ENCODE data around the gene ONECUT1.

ONECUT1 gene

GRCh38 chr15:52745326-52746161 is 44.6 kb downstream of the ONECUT1 start:
- Histone ChIP-seq H3K9me3 (ENCODE audit: insufficient read depth, low read depth, low read length) (no peaks in the 10 kb centered on the region), H3K4me3 (ENCODE audit: low read length) (peak overlapping the region; percentile 28), H3K9ac (ENCODE audit: low read depth, low read length) (peak overlapping the region; percentile 62), H3K27me3 (ENCODE audit: insufficient read depth, low read length) (no peaks in the 10 kb centered on the region), H3K4me1 (ENCODE audit: insufficient read depth, low read length) (peaks cover 40% of the 10 kb centered on the region), H3K36me3 (ENCODE audit: insufficient read depth, low read length) (no peaks in the 10 kb centered on the region), H3K27ac (ENCODE audit: low read depth, low read length) (peak overlapping the region; percentile 93)
- WGBS = 40% methylated on average over 10 of the region's 12 CpGs

GRCh38 chr15:52738311-52738710 is 51.8 kb downstream of the ONECUT1 start:
- no peak overlapping the region for H3K4me3 ChIP-seq (ENCODE audit: low read length)
- H3K9me3 ChIP-seq (ENCODE audit: insufficient read depth, low read depth, low read length) = no peaks in the 10 kb centered on the region
- H3K4me1 ChIP-seq (ENCODE audit: insufficient read depth, low read length) = peaks cover 7% of the 10 kb centered on the region
- H3K27me3 ChIP-seq (ENCODE audit: insufficient read depth, low read length) = no peaks in the 10 kb centered on the region
- no peak overlapping the region for H3K27ac ChIP-seq (ENCODE audit: low read depth, low read length)
- 90% methylated on average over 4 of the region's 4 CpGs for WGBS
- no peak overlapping the region for H3K9ac ChIP-seq (ENCODE audit: low read depth, low read length)
- H3K36me3 ChIP-seq (ENCODE audit: insufficient read depth, low read length) = no peaks in the 10 kb centered on the region

GRCh38 chr15:52737720-52738119 is 52.4 kb downstream of the ONECUT1 start:
- H3K9me3 ChIP-seq (ENCODE audit: insufficient read depth, low read depth, low read length) = no peaks in the 10 kb centered on the region
- 85% methylated on average over 3 of the region's 3 CpGs for WGBS
- peaks cover 8% of the 10 kb centered on the region for H3K4me1 ChIP-seq (ENCODE audit: insufficient read depth, low read length)
- no peak overlapping the region for H3K9ac ChIP-seq (ENCODE audit: low read depth, low read length)
- no peak overlapping the region for H3K27ac ChIP-seq (ENCODE audit: low read depth, low read length)
- H3K27me3 ChIP-seq (ENCODE audit: insufficient read depth, low read length) = no peaks in the 10 kb centered on the region
- no peak overlapping the region for H3K4me3 ChIP-seq (ENCODE audit: low read length)
- H3K36me3 ChIP-seq (ENCODE audit: insufficient read depth, low read length) = no peaks in the 10 kb centered on the region

GRCh38 chr15:52735231-52736089 is 54.7 kb downstream of the ONECUT1 start:
- H3K27ac ChIP-seq (ENCODE audit: low read depth, low read length) = no peak overlapping the region
- H3K4me3 ChIP-seq (ENCODE audit: low read length) = no peak overlapping the region
- no peaks in the 10 kb centered on the region for H3K9me3 ChIP-seq (ENCODE audit: insufficient read depth, low read depth, low read length)
- H3K36me3 ChIP-seq (ENCODE audit: insufficient read depth, low read length) = no peaks in the 10 kb centered on the region
- WGBS = 47% methylated on average over 3 of the region's 4 CpGs
- H3K27me3 ChIP-seq (ENCODE audit: insufficient read depth, low read length) = no peaks in the 10 kb centered on the region
- no peak overlapping the region for H3K9ac ChIP-seq (ENCODE audit: low read depth, low read length)
- peaks cover 8% of the 10 kb centered on the region for H3K4me1 ChIP-seq (ENCODE audit: insufficient read depth, low read length)

GRCh38 chr15:52734329-52734728 is 55.8 kb downstream of the ONECUT1 start:
- Histone ChIP-seq H3K36me3 (ENCODE audit: insufficient read depth, low read length) (no peaks in the 10 kb centered on the region), H3K27me3 (ENCODE audit: insufficient read depth, low read length) (no peaks in the 10 kb centered on the region), H3K27ac (ENCODE audit: low read depth, low read length) (no peak overlapping the region), H3K9me3 (ENCODE audit: insufficient read depth, low read depth, low read length) (no peaks in the 10 kb centered on the region), H3K4me1 (ENCODE audit: insufficient read depth, low read length) (peaks cover 13% of the 10 kb centered on the region), H3K9ac (ENCODE audit: low read depth, low read length) (no peak overlapping the region), H3K4me3 (ENCODE audit: low read length) (no peak overlapping the region)
- WGBS = 89% methylated on average over 3 of the region's 3 CpGs

GRCh38 chr15:52733696-52734255 is 56.4 kb downstream of the ONECUT1 start:
- Histone ChIP-seq H3K4me3 (ENCODE audit: low read length) (no peak overlapping the region), H3K4me1 (ENCODE audit: insufficient read depth, low read length) (peaks cover 13% of the 10 kb centered on the region), H3K9ac (ENCODE audit: low read depth, low read length) (no peak overlapping the region), H3K36me3 (ENCODE audit: insufficient read depth, low read length) (no peaks in the 10 kb centered on the region), H3K9me3 (ENCODE audit: insufficient read depth, low read depth, low read length) (no peaks in the 10 kb centered on the region), H3K27ac (ENCODE audit: low read depth, low read length) (no peak overlapping the region), H3K27me3 (ENCODE audit: insufficient read depth, low read length) (no peaks in the 10 kb centered on the region)
- 68% methylated on average over 1 of the region's 1 CpG for WGBS

- Histone ChIP-seq H3K9ac (ENCODE audit: low read depth, low read length) (no peak overlapping the region), H3K4me3 (ENCODE audit: low read length) (no peak overlapping the region), H3K9me3 (ENCODE audit: insufficient read depth, low read depth, low read length) (no peaks in the 10 kb centered on the region), H3K36me3 (ENCODE audit: insufficient read depth, low read length) (no peaks in the 10 kb centered on the region), H3K27ac (ENCODE audit: low read depth, low read length) (no peak overlapping the region), H3K27me3 (ENCODE audit: insufficient read depth, low read length) (no peaks in the 10 kb centered on the region), H3K4me1 (ENCODE audit: insufficient read depth, low read length) (peaks cover 13% of the 10 kb centered on the region)
These were observed 57.0 kb downstream of the ONECUT1 start for GRCh38 chr15:52733088-52733487.

- no peak overlapping the region for H3K4me3 ChIP-seq (ENCODE audit: low read length)
- H3K36me3 ChIP-seq (ENCODE audit: insufficient read depth, low read length) = no peaks in the 10 kb centered on the region
- no peaks in the 10 kb centered on the region for H3K9me3 ChIP-seq (ENCODE audit: insufficient read depth, low read depth, low read length)
- 92% methylated on average over 3 of the region's 3 CpGs for WGBS
- H3K27ac ChIP-seq (ENCODE audit: low read depth, low read length) = no peak overlapping the region
- H3K27me3 ChIP-seq (ENCODE audit: insufficient read depth, low read length) = no peaks in the 10 kb centered on the region
- H3K9ac ChIP-seq (ENCODE audit: low read depth, low read length) = no peak overlapping the region
- peaks cover 13% of the 10 kb centered on the region for H3K4me1 ChIP-seq (ENCODE audit: insufficient read depth, low read length)
These were observed 57.6 kb downstream of the ONECUT1 start for GRCh38 chr15:52732551-52732950.

- Histone ChIP-seq H3K4me1 (ENCODE audit: insufficient read depth, low read length) (peaks cover 13% of the 10 kb centered on the region), H3K27me3 (ENCODE audit: insufficient read depth, low read length) (no peaks in the 10 kb centered on the region), H3K27ac (ENCODE audit: low read depth, low read length) (no peak overlapping the region), H3K36me3 (ENCODE audit: insufficient read depth, low read length) (no peaks in the 10 kb centered on the region), H3K9me3 (ENCODE audit: insufficient read depth, low read depth, low read length) (no peaks in the 10 kb centered on the region), H3K4me3 (ENCODE audit: low read length) (no peak overlapping the region), H3K9ac (ENCODE audit: low read depth, low read length) (no peak overlapping the region)
- 90% methylated on average over 2 of the region's 2 CpGs for WGBS
These were observed 58.2 kb downstream of the ONECUT1 start for GRCh38 chr15:52731732-52732470.

- H3K36me3 ChIP-seq (ENCODE audit: insufficient read depth, low read length) = no peaks in the 10 kb centered on the region
- no peak overlapping the region for H3K9ac ChIP-seq (ENCODE audit: low read depth, low read length)
- no peaks in the 10 kb centered on the region for H3K9me3 ChIP-seq (ENCODE audit: insufficient read depth, low read depth, low read length)
- WGBS = 81% methylated on average over 3 of the region's 3 CpGs
- H3K4me1 ChIP-seq (ENCODE audit: insufficient read depth, low read length) = peaks cover 13% of the 10 kb centered on the region
- H3K27me3 ChIP-seq (ENCODE audit: insufficient read depth, low read length) = no peaks in the 10 kb centered on the region
- no peak overlapping the region for H3K4me3 ChIP-seq (ENCODE audit: low read length)
- H3K27ac ChIP-seq (ENCODE audit: low read depth, low read length) = no peak overlapping the region
These were observed 59.1 kb downstream of the ONECUT1 start for GRCh38 chr15:52731004-52731403.
